ENCODE data around the gene ELAPOR1. TPM values are rescaled to one million over a fixed set of nuclear protein-coding genes. Genes with fewer than 3 reads are reported as not detected.

Gene ELAPOR1
- total RNA-seq, 1 donor from 2014 or later: not detected

DNA sequence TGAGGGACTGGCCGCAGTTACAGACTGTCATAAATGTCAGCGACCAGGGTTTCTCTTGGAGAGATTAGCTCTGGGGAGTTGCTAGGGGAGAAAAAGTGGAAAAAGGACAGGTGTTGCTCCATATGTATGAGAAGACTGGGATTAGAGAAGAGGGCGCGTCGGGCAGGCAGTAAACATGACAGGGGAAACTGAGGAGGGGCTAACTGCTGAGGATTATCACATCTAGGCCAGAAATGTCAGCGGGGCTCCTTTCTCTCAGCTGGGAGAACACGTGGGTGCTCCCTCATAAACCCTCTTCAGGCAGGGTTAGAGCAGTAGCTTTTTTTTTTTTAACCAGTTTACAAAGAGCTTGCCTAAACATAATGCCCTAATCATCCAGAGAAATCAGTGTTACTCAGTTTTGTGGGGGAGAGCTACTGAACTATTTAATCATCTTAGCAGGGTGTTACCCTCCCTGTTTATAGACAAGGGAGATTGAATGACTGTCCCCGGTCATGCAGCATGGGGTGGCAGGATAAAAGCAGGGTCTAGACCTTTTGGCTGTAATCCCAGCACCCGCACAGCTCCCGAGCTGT, 35.2 kb downstream of the ELAPOR1 start:
- DNase-seq (ENCODE audit: low read depth): no peak
- TF ChIP-seq, protein P1, sequence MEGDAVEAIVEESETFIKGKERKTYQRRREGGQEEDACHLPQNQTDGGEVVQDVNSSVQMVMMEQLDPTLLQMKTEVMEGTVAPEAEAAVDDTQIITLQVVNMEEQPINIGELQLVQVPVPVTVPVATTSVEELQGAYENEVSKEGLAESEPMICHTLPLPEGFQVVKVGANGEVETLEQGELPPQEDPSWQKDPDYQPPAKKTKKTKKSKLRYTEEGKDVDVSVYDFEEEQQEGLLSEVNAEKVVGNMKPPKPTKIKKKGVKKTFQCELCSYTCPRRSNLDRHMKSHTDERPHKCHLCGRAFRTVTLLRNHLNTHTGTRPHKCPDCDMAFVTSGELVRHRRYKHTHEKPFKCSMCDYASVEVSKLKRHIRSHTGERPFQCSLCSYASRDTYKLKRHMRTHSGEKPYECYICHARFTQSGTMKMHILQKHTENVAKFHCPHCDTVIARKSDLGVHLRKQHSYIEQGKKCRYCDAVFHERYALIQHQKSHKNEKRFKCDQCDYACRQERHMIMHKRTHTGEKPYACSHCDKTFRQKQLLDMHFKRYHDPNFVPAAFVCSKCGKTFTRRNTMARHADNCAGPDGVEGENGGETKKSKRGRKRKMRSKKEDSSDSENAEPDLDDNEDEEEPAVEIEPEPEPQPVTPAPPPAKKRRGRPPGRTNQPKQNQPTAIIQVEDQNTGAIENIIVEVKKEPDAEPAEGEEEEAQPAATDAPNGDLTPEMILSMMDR (conservative IDR thresholded peaks at IDR 0.05; ENCODE audit: low read depth, low read length): no peak
- H3K4me3 ChIP-seq (ENCODE audit: low read depth, low read length): no peak overlapping the region

DNA sequence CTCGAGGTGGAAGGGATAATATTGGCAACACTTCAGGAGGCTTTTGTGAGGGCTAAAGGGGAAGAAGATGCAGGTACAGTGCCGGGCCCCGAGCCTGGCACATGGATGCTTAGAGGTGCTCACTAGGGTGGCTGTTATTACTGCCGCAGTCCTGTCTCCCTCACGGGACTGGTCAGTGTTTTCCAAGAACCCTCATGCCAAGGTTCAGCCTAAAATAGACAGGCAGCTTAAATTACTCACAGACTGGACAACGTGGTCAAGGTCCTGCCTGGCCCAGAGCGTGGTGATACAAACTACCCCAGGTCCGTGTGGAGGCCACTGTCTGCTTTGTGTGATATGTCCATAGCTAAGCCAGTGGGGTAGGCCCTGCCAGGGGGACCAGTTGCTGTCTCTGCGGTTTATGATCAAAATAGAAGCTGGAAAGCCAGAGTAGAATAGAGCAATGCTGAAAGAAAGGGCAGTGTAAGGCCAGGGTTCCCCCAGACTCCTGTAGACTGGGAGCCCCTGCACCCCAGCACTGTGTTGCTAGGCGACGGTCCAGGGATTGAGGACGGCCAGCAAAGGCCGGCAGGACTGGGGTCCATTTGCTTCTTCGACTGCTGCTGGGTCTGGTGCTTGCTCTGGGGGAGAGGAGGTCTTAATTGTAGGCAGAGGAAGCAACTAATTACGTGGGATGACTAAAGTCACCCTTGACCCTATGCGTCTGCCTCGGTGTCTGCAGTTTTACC, 36.1 kb downstream of the ELAPOR1 start:
- TF ChIP-seq, protein P1 (conservative IDR thresholded peaks at IDR 0.05; ENCODE audit: low read depth, low read length): no peak
- no peak for DNase-seq (ENCODE audit: low read depth)
- H3K4me3 ChIP-seq (ENCODE audit: low read depth, low read length): no peak overlapping the region

DNA sequence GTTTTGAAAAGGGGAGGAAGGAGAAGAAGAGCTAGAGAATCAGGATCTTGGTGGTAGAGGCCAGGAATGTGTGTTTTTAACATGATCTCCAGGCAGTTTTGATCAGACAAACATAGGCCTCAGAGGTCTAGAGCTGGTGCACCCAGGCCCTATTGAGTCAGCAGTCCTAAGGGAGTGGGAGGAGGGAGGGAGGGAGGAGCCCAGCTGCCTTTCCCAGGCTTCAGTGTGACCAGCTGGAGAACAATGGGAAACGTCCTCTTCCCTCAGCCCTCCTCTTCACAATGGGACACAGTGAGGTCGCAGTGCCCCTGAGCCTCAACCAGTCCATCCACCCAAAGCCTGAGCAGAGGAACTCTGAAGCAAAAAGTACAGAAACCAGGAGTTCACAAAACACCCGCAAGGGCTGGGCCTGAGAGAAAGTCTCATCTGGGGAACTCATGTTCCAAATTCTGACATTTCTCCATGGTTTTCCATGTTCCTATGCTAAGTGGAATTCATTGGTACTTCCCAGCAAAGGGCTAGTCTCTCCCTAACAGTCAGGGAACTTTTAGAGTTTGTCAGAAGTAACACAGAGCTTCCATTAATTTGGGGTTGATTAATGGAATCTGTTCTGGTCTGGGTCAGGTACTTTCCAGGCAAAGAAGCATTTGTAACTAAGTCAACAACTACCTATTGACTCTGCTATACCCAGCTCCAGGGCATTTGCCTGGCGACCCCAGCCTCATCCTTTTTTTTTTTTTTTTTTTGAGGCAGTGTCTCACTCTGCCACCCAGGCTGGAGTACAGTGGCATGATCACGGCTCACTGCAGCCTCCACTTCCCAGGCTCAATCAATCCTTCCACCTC, 37.5 kb downstream of the ELAPOR1 start:
- DNase-seq (ENCODE audit: low read depth): no peak
- H3K4me3 ChIP-seq (ENCODE audit: low read depth, low read length): no peak overlapping the region
- TF ChIP-seq, protein P1 (conservative IDR thresholded peaks at IDR 0.05; ENCODE audit: low read depth, low read length): no peak

DNA sequence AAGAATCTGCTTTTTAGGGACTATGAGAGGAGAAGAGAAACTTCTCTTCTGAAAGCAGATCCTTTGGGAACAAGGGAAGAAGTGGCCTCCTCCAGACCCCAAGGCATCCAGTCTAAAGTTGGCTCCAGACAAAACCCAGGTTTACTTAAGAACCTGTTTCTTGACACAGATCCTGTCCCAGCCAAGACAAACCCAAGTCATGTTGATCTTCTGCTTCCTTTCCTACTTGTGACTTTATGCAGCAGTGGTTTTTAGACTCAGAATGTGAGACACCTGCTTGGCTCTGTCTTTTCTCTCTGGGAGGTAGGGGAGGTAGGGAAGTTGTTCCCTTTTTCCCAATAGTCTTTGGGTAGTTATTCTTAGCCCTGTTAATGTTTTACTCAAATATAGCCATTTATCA, 38.3 kb downstream of the ELAPOR1 start:
- TF ChIP-seq, protein P1 (conservative IDR thresholded peaks at IDR 0.05; ENCODE audit: low read depth, low read length): no peak
- H3K4me3 ChIP-seq (ENCODE audit: low read depth, low read length): no peak overlapping the region
- no peak for DNase-seq (ENCODE audit: low read depth)

DNA sequence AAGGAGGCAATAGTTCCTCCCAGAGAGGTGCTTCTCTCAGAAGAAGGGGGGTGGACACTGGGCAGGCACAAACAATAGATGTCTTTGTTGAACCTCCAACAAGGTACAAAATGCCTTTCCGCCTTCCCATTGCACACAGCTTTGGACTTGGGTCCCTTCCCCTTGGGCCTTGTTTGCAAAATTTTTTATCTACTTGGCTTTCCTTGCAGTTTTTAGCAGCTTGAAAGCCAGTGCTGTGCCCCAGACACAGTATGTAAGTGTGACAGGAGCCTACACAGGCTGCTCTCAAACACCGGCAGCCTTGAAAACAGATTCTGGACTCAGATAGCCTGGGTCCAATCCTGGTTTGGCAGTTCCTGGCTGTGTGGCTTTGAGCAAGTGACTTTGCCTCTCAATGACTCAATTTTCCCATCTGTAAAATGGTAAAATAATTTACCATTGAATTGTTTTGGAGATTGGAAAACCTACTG, 43.0 kb downstream of the ELAPOR1 start:
- no peak for DNase-seq (ENCODE audit: low read depth)
- TF ChIP-seq, protein P1 (conservative IDR thresholded peaks at IDR 0.05; ENCODE audit: low read depth, low read length): no peak
- H3K4me3 ChIP-seq (ENCODE audit: low read depth, low read length): no peak overlapping the region

DNA sequence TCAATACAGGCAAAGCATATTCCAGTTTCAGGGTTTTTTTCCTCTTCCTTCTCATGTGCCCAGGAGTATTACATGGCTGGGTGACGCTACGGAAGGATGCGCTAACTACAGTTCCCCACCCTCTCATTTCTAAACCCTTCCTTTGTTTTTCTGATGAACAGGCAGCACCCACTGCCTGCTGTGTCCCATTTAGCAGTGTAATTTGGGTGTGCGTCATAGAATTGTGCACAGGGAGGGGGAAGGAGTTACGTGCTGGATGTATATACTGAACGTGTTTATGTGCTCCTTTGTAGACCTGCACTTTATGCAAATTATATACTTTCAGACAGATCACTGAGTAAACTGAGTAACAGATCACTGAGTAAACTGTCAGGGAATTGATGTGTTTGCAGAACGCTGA, 44.5 kb downstream of the ELAPOR1 start:
- no peak for DNase-seq (ENCODE audit: low read depth)
- TF ChIP-seq, protein P1 (conservative IDR thresholded peaks at IDR 0.05; ENCODE audit: low read depth, low read length): no peak
- no peak overlapping the region for H3K4me3 ChIP-seq (ENCODE audit: low read depth, low read length)
